HG03565 (cell line): ENCODE data around the gene GPSM1.
"Not testable (repeated sequence)": the region's sequence is repeated elsewhere in the genome, so short reads cannot be mapped to it uniquely, and the experiment has no call there.

Source experiments
- ATAC-seq: cut with Tn5 transposase; IDR thresholded peaks from one replicate; pipeline ENCODE4 v1.9.1; 2021; ENCODE audit warnings: mild to moderate bottlenecking, moderate library complexity; ENCODE audit not compliant: unreplicated experiment

Gene GPSM1

GRCh38 chr9:136343121-136343883 lies 16.0 kb downstream of the GPSM1 start:
- no peak for ATAC-seq

DNA sequence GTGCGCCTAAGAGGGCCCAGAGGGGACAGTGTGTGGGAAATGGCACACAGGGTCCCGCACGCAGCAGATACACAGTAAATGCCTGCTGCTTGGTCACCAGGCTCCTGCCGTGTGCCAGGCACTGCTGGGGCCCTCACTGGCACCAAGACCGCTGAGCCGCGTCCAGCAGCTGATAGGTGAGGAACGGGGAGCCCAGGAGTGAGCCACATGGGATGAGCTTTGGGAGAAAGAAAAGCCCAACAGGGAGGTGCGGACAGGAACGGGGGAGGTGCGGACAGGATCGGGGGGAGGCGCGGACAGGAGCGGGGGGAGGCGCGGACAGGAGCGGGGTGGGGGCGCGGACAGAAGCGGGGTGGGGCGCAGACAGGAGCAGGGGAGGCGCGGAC lies 16.5 kb downstream of the GPSM1 start:
- no peak for ATAC-seq

GRCh38 chr9:136344544-136345280 lies 17.4 kb downstream of the GPSM1 start:
- ATAC-seq = no peak

GRCh38 chr9:136345281-136346156 lies 18.2 kb downstream of the GPSM1 start:
- ATAC-seq = no peak

DNA sequence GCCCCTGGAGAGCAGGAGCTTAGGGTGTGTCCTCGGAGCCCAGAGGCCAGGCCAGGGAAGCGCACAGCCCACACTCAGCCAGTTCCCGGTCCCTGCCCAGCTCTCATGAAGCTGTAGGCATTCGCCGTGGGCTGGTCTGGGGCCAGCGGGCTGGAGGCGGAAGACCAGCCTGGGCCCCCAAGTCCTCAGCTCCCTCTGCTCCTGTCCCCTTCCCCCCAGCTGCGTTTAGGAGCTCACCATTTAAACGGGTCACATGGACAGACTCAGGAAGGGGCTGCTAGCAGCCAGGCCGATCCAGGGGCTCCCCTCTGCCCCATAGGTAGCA lies 18.8 kb downstream of the GPSM1 start:
- no peak for ATAC-seq

- ATAC-seq = no peak
Measured at GRCh38 chr9:136346927-136347465, 19.7 kb downstream of the GPSM1 start.

DNA sequence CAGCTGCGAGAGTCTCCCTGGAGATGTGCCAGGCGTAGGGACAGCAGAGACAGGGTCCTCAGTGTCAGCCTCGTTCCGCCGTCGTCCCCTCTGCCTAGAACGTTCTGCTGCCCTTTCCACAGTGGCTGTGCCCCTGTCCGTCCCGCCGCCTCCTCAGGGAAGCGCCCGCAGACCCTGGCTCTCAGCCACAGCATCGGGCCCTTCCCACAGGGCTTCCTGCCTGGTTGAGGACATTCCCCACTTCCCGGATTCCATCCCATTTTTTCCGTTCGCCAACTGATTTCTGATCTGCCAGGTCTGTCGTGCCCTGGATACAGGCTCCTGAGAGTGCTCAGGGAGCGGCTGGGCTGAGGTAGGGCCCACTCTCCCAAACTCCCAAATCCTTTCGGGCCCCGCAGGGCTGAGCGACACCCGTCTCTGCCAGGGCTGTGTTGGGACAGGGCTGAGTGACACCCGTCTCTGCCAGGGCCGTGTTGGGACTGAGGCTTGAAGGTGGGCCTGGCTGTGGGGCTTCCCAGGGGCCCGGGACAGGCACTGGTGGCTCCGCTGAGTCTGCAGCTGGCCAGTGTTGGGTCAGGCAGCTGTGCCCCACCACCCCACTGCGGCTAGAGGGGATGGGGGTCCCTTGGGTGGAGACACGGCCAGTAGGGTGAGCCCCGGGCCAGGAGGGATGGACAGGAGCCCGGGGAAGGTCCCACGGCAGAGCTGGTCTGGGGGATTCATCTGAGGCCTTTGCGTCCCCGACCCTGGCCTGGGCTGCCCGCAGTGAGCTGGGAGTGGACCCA lies 20.3 kb downstream of the GPSM1 start:
- no peak for ATAC-seq

- no peak for ATAC-seq
Measured at GRCh38 chr9:136348691-136349090, 21.4 kb downstream of the GPSM1 start.

GRCh38 chr9:136349546-136349945 lies 22.2 kb downstream of the GPSM1 start:
- no peak for ATAC-seq

- no peak for ATAC-seq
Measured at GRCh38 chr9:136351252-136351800, 24.0 kb downstream of the GPSM1 start.

DNA sequence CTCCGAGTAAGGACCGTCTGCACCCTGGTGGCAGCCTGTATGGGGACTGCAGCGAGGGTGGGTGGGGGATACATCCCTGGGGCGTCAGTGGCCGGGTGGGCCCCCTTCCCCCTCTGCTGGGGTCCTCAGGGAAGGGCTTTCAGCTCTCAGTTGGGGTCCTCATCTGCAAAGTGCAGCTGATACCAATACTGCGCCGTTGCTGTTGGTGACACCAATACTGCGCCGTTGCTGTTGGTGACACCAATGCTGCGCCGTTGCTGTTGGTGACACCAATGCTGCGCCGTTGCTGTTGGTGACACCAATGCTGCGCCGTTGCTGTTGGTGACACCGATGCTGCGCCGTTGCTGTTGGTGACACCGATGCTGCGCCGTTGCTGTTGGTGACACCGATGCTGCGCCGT lies 24.5 kb downstream of the GPSM1 start:
- not testable (repeated sequence) for ATAC-seq

- ATAC-seq = no peak
Measured at GRCh38 chr9:136352682-136353081, 25.3 kb downstream of the GPSM1 start.

GRCh38 chr9:136353088-136353487 lies 25.7 kb downstream of the GPSM1 start:
- ATAC-seq = no peak

- ATAC-seq = no peak
Measured at GRCh38 chr9:136353757-136354488, 26.6 kb downstream of the GPSM1 start.

DNA sequence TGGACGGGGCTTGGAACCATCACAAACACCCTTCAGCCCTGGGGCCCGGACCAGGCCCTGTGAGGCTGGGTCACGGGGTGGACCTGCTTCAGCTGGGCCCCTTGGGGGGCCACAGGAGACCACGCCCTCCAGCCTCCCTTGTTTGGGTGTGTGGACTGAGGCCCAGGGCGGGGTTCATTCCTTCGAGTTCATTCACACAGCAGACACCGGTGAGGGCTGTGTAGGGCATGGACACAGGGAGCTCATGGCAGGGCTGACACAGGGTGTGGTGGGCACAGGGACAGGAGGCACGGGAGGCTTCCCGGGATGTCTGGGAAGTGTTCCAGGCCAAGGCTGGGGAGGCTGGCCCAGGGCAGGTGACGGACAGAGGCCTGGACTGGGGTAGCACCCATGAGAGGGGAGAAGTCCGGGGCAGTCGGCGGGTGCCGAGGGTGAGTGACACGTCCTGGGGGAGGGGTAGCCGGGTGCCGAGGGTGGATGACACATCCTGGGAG lies 27.3 kb downstream of the GPSM1 start:
- no peak for ATAC-seq

DNA sequence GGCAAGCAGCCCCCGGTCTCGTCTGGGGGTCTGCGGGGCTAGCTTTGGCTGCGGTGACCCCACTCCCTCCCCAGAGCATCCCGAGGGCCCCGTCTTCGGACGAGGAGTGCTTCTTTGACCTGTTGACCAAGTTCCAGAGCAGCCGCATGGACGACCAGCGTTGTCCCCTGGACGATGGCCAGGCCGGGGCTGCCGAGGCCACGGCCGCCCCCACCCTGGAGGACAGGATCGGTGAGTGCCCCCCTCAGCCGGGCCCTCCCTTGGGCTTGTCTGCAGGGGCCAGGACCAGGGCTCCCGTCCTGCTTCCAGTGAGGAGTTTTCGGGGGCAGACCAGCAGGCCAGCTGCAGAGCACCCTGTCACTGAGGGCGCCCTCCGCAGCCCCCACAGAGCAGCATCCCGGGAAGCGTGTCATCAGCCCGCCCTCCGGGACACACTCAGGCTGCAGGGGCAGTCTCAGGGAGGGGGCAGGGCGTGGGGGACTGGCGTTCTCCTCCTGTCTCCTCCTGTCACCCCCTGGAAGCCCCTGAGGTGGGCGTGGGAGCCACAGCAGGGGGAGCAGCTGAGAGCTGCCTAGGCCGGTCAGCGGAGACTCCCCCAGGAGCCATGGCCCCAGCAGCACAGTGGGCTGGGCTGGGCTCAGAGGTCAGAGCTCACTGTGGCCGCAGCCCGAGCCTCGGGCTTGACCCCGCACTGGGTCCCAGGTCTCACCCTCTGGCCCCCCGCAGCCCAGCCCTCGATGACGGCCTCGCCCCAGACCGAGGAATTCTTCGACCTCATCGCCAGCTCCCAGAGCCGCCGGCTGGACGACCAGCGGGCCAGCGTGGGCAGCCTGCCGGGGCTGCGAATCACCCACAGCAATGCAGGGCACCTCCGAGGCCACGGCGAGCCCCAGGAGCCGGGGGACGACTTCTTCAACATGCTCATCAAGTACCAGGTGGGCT lies 28.5 kb downstream of the GPSM1 start:
- ATAC-seq = no peak

GRCh38 chr9:136357202-136357725 lies 29.9 kb downstream of the GPSM1 start:
- no peak for ATAC-seq

DNA sequence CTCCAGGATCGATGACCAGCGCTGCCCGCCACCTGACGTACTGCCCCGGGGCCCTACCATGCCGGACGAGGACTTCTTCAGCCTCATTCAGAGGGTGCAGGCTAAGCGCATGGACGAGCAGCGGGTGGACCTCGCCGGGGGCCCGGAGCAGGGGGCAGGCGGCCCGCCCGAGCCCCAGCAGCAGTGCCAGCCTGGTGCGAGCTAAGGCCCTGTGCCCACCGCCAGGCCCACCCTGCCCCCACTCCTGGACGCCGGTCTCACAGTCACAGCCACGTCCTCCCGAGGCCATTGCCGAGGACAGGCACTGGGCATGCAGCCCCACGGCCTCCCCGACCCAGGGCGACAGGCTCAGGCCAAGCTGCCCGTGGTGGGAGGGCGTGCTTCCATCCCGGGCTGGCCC lies 30.7 kb downstream of the GPSM1 start:
- ATAC-seq = no peak
